Measurements from ENCODE around the gene DOCK9. TPM values are rescaled to one million over a fixed set of nuclear protein-coding genes. Genes with fewer than 3 reads are reported as not detected.

Gene DOCK9
- polyA plus RNA-seq, 1 of the 3 experiments (the other 2 are of a cell fraction): 16.6 TPM

- Histone ChIP-seq H3K4me1 (ENCODE audit: control insufficient read depth in 1 of 2, insufficient read depth in 2 of 2, low read depth in 1 of 2, low read length in 1 of 2) (peaks cover 5 to 32% of the 10 kb centered on the region in 2 experiments; a peak in 2 of 4 replicates), H3K27me3 (ENCODE audit: insufficient read depth) (no peaks in the 10 kb centered on the region), H3K4me3 (ENCODE audit: low read depth in 2 of 2, low read length in 1 of 2) (no peak overlapping the region), H3K9me2 (no peaks in the 10 kb centered on the region), H3K27ac (ENCODE audit: low read depth in 2 of 2, low read length in 1 of 2) (peak overlapping the region; percentile 65 to 82; a peak in 3 of 4 replicates), H4K20me1 (ENCODE audit: insufficient read depth) (no peaks in the 10 kb centered on the region), H3K4me2 (peak overlapping the region; percentile 70), H3K36me3 (replicated peaks in 1 of 2; ENCODE audit: control insufficient read depth in 1 of 2, insufficient read depth in 2 of 2, low read length in 1 of 2) (no peaks in the 10 kb centered on the region), H2AFZ (ENCODE audit: low read depth) (peak overlapping the region; percentile 5), H3F3A (replicated peaks; ENCODE audit: insufficient read depth) (peaks cover 11% of the 10 kb centered on the region), H3K9me3 (no peaks in the 10 kb centered on the region), H3K79me2 (ENCODE audit: insufficient read depth) (peaks cover 13% of the 10 kb centered on the region; the same call in 1 of the 2 replicates), H3K9ac (peak overlapping the region; percentile 54; the same call in 1 of the 2 replicates)
- CTCF ChIA-PET: interaction anchor here (1.2 kb wide), 1 partner anchor 130 kb away, joined by 3 read pairs; no protein-coding TSS in a partner anchor
- no peak for TF ChIP-seq RCOR1 (IDR thresholded peaks at IDR 0.05; ENCODE audit: low read length)
- no peak for TF ChIP-seq MAX (IDR thresholded peaks at IDR 0.05; ENCODE audit: low read depth)
- no peak for TF ChIP-seq POLR2AphosphoS5 (IDR thresholded peaks at IDR 0.05; ENCODE audit: low read depth, low read length)
- no peak for TF ChIP-seq EP300 (IDR thresholded peaks at IDR 0.05; ENCODE audit: borderline replicate concordance in 1 of 2, low read depth in 1 of 2, low read length in 1 of 2)
- no peak for TF ChIP-seq USF1 (IDR thresholded peaks at IDR 0.05; ENCODE audit: borderline replicate concordance, low read depth)
- TF ChIP-seq CTCF (IDR thresholded peaks at IDR 0.05): peak; percentile 17; the same call in 1 of the 2 replicates
- no peak for TF ChIP-seq ZBTB33 (IDR thresholded peaks at IDR 0.05; ENCODE audit: borderline replicate concordance, low read depth)
- WGBS (ENCODE audit: low lambda C conversion rate): 55% methylated on average over 3 of the region's 3 CpGs
- POLR2A ChIA-PET: no interaction called here
- no peak for DNase-seq
These were observed 5.8 kb downstream of the DOCK9 start for GRCh38 chr13:98972059-98972458.

GRCh38 chr13:98970330-98970729 lies 7.5 kb downstream of the DOCK9 start:
- Histone ChIP-seq H3K9me3 (no peaks in the 10 kb centered on the region), H3K9me2 (no peaks in the 10 kb centered on the region), H3K27me3 (ENCODE audit: insufficient read depth) (no peaks in the 10 kb centered on the region), H3K36me3 (replicated peaks in 1 of 2; ENCODE audit: control insufficient read depth in 1 of 2, insufficient read depth in 2 of 2, low read length in 1 of 2) (no peaks in the 10 kb centered on the region), H3K9ac (no peak overlapping the region), H3K4me1 (ENCODE audit: control insufficient read depth in 1 of 2, insufficient read depth in 2 of 2, low read depth in 1 of 2, low read length in 1 of 2) (peaks cover 5 to 19% of the 10 kb centered on the region in 2 experiments; a peak in 2 of 4 replicates), H4K20me1 (ENCODE audit: insufficient read depth) (no peaks in the 10 kb centered on the region), H3K79me2 (ENCODE audit: insufficient read depth) (peaks cover 13% of the 10 kb centered on the region; the same call in 1 of the 2 replicates), H3F3A (replicated peaks; ENCODE audit: insufficient read depth) (peaks cover 11% of the 10 kb centered on the region), H3K4me3 (ENCODE audit: low read depth in 2 of 2, low read length in 1 of 2) (no peak overlapping the region), H2AFZ (ENCODE audit: low read depth) (no peak overlapping the region), H3K4me2 (no peak overlapping the region), H3K27ac (ENCODE audit: low read depth in 2 of 2, low read length in 1 of 2) (no peak overlapping the region)
- no peak for DNase-seq
- ChIA-PET POLR2A (no interaction called here), CTCF (interaction anchor here (1.2 kb wide), 1 partner anchor 13 kb away, joined by 3 read pairs; no protein-coding TSS in a partner anchor)
- WGBS (ENCODE audit: low lambda C conversion rate): 100% methylated on average over 5 of the region's 5 CpGs
- TF ChIP-seq POLR2AphosphoS5 (IDR thresholded peaks at IDR 0.05; ENCODE audit: low read depth, low read length) (no peak), MAX (IDR thresholded peaks at IDR 0.05; ENCODE audit: low read depth) (no peak)

All from SK-N-SH (cell line).